Sigmoid colon (tissue), 7 donors: ENCODE data around the gene AMACR. TPM values are rescaled to one million over a fixed set of nuclear protein-coding genes. Genes with fewer than 3 reads are reported as not detected.
"Not testable (repeated sequence)": the region's sequence is repeated elsewhere in the genome, so short reads cannot be mapped to it uniquely, and the experiment has no call there.

Experiments
- DNase-seq: peaks from one replicate; pipeline ENCODE4 v3.0.0-alpha.2; 2019
- H3K27ac ChIP-seq, 4 donors: fragments of 200-600 bp; sonication (generic); one replicate each; pipeline ENCODE4 v1.5.1; 2016 to 2019; ENCODE audit warnings: mild to moderate bottlenecking in 1 of 4
- H3K27me3 ChIP-seq, 3 donors: fragments of 200-600 bp; sonication (generic); one replicate each; pipeline ENCODE4 v1.5.1; 2019; ENCODE audit warnings: mild to moderate bottlenecking in 1 of 3
- H3K36me3 ChIP-seq, 4 donors: fragments of 200-600 bp; sonication (generic); one replicate each; pipeline ENCODE4 v1.5.1; 2016 to 2019
- H3K4me1 ChIP-seq, 4 donors: fragments of 200-600 bp; sonication (generic); one replicate each; pipeline ENCODE4 v1.5.1; 2017 to 2019
- H3K4me3 ChIP-seq, 4 donors: fragments of 200-600 bp; sonication (generic); one replicate each; pipeline ENCODE4 v1.5.1; 2017 to 2019; ENCODE audit warnings: mild to moderate bottlenecking in 2 of 4, moderate library complexity in 1 of 4
- H3K9me3 ChIP-seq, 4 donors: fragments of 200-600 bp in 3 of 4; sonication (generic) in 3 of 4; one replicate each; pipeline versions ENCODE4 v1.5.1 to v1.6.1; 2013 to 2019
- EP300 ChIP-seq, 4 donors: sonication (generic); formaldehyde crosslinking; IDR thresholded peaks; one replicate each; pipeline ENCODE4 v1.6.1; 2017; ENCODE audit warnings: antibody characterized with exemption in 4 of 4
- POLR2A ChIP-seq, 2 donors: fragments of 450-650 bp; IDR thresholded peaks; one replicate each; pipeline ENCODE4 v1.6.1; 2016; ENCODE audit warnings: antibody characterized with exemption in 2 of 2, mild to moderate bottlenecking in 2 of 2, moderate library complexity in 2 of 2
- POLR2AphosphoS5 ChIP-seq, 4 donors: sonication (generic); formaldehyde crosslinking; IDR thresholded peaks; one replicate each; pipeline ENCODE4 v1.6.1; 2017; ENCODE audit warnings: antibody characterized with exemption in 4 of 4
- WGBS, 2 donors: extraction: QIAGEN DNeasy Blood & Tissue Kit; methylation state at CpG; one replicate each; pipeline ENCODE4 v1.1.7; 2013; 5-methylcytosine and 5-hydroxymethylcytosine counted together
- intact Hi-C: fragments of 100-400 bp; cut with DNase I; formaldehyde crosslinking; loops from one replicate; pipeline ENCODE4 v1.15.1; 2023
- polyA plus RNA-seq, 3 donors: library from polyadenylated mRNA; stranded (reverse); fragments of 200-250 nt; gene quantifications; one replicate each; pipeline ENCODE4 v1.2.3, GENCODE V29; 2013
- total RNA-seq, 4 donors: library from RNA; depleted of rRNA; stranded (reverse); fragments of >200 nt; gene quantifications; one replicate each; pipeline ENCODE4 v1.1.0, GENCODE V29; 2016
- TF ChIP-seq, protein P1 (sequence below), 4 experiments: fragments of 450-650 bp in 3 of 4; fragments of 200-600 bp in 1 of 4; IDR thresholded peaks; one replicate each; pipeline ENCODE4 v1.5.1; 2016 to 2019; ENCODE audit warnings: antibody characterized with exemption in 4 of 4, mild to moderate bottlenecking in 3 of 4, moderate library complexity in 2 of 4
- donor health status: healthy with polysubstance abuse.
- donor health status: Bipolar disorder and iron deficiency.
- donor health status: healthy.

AMACR gene
- total and polyA plus RNA-seq, 7 donors = 5.3 to 106 (median 11.4) TPM

DNA sequence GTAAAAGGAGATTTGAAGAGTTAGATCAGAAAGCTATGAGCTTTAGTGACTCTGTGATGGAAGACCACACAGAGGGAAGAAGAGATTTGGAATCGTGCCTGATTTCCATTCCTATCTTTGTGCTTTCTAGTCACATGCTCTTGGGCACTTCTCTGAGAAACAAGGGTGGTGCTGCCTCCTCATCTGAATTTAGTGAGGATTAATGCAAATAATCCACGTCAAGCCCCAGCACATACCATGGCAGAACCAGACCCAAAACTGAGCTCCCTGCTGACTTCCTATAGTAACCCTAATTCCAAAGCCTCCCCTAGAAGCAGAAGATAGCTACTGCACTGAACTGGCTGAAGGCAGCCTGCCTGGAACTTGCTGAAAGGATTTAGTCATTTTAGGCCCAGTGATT lies 41.0 kb downstream of the AMACR start:
- TF ChIP-seq EP300 (IDR thresholded peaks at IDR 0.05) = no peak
- no peak for TF ChIP-seq POLR2A (IDR thresholded peaks at IDR 0.05)
- TF ChIP-seq POLR2AphosphoS5 (IDR thresholded peaks at IDR 0.05) = no peak
- TF ChIP-seq, protein P1, sequence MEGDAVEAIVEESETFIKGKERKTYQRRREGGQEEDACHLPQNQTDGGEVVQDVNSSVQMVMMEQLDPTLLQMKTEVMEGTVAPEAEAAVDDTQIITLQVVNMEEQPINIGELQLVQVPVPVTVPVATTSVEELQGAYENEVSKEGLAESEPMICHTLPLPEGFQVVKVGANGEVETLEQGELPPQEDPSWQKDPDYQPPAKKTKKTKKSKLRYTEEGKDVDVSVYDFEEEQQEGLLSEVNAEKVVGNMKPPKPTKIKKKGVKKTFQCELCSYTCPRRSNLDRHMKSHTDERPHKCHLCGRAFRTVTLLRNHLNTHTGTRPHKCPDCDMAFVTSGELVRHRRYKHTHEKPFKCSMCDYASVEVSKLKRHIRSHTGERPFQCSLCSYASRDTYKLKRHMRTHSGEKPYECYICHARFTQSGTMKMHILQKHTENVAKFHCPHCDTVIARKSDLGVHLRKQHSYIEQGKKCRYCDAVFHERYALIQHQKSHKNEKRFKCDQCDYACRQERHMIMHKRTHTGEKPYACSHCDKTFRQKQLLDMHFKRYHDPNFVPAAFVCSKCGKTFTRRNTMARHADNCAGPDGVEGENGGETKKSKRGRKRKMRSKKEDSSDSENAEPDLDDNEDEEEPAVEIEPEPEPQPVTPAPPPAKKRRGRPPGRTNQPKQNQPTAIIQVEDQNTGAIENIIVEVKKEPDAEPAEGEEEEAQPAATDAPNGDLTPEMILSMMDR (IDR thresholded peaks at IDR 0.05) = no peak
- WGBS, 2 donors = 58 to 73% methylated on average over 2 of the region's 2 CpGs
- no peaks in the 10 kb centered on the region for H3K4me1 ChIP-seq
- no peaks in the 10 kb centered on the region for H3K9me3 ChIP-seq
- DNase-seq = no peak
- intact Hi-C loops = no loop called here
- H3K27me3 ChIP-seq = no peaks in the 10 kb centered on the region
- no peaks in the 10 kb centered on the region for H3K36me3 ChIP-seq
- H3K4me3 ChIP-seq = no peak overlapping the region
- no peak overlapping the region for H3K27ac ChIP-seq

DNA sequence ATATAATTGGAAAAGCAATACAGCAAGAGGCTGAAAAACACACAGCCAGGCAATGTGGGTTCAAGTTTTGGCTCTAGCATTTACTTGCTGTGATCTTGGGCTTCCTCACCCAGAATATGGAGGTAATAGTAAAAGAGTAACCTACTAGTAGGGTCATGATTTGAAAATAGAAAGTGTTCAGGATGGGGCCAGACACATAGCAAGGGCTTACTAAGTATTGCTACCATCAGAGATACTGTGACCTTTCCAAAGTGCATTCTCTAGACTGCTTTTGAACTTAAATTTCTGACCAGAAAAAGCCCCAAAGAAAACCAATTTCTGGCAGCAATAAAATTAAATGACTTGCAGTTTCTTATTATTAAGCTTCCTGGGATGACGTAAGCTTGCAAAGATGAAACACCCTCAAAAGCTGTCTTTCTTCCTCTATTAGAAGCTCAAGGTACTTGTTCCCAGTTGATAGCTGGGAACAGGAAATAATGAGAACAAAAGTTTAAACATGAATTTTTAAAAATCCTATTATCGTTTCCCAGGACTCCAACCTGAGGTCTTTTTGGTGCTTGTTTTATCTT lies 43.6 kb downstream of the AMACR start:
- Histone ChIP-seq H3K27me3 (no peaks in the 10 kb centered on the region), H3K36me3 (no peaks in the 10 kb centered on the region), H3K27ac (no peak overlapping the region), H3K9me3 (no peaks in the 10 kb centered on the region), H3K4me1 (no peaks in the 10 kb centered on the region), H3K4me3 (no peak overlapping the region)
- intact Hi-C loops = no loop called here
- WGBS, 2 donors = 65 to 89% methylated on average over 2 of the region's 2 CpGs
- DNase-seq = no peak
- TF ChIP-seq POLR2AphosphoS5 (IDR thresholded peaks at IDR 0.05) = no peak
- TF ChIP-seq POLR2A (IDR thresholded peaks at IDR 0.05) = no peak
- no peak for TF ChIP-seq EP300 (IDR thresholded peaks at IDR 0.05)
- TF ChIP-seq, protein P1 (IDR thresholded peaks at IDR 0.05) = no peak

DNA sequence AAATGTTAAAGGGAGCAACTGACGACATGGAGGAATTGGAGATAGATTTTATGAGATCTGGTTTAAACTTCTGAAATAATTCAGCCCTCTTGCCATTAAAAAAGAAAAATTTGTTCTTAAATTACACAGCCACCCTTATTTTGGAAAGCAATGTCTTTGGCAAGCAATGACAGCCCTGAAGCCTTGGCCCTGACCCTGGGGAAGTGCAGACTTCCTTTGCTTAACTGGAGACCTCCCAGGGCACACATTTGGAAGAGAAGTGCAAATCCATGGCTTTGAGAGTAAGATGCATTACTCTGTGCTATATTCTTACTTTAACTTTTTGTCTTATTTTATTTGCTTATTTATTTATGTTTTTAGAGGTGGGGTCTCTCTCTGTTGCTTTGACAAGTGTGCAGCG lies 49.7 kb downstream of the AMACR start:
- intact Hi-C loops = no loop called here
- no peak overlapping the region for H3K4me3 ChIP-seq

DNA sequence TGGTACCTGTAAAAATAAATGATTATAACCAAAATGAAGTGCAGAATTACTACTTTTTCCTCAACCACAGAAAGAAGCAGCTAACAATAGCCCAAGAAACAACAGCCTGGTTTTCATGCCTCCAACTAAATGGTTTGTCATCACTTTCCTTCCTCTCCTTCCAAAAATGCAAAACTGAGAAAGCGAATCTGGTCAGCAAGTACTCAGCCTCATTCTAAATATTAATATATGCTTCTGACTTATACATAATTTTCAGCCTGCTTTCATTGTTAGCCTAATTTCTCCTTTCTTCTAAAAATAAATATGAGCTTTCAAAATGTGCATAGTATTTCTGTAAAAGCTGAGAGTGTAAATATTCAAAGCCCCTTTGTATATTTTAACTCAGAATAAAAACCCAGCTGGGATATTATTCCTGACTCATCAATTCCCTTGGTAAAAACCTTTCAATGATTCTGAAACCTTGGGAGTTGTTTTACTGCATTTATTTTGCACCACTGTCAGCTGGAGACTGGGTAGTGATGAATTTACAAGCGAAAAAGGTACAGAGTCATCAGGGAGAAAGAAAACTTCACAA lies 50.2 kb downstream of the AMACR start:
- intact Hi-C loops = no loop called here
- no peaks in the 10 kb centered on the region for H3K4me1 ChIP-seq
- no peaks in the 10 kb centered on the region for H3K27me3 ChIP-seq
- no peak overlapping the region for H3K27ac ChIP-seq
- peaks cover 0 to 4% (median 1%) of the 10 kb centered on the region in 4 donors for H3K9me3 ChIP-seq
- TF ChIP-seq POLR2AphosphoS5 (IDR thresholded peaks at IDR 0.05) (no peak), EP300 (IDR thresholded peaks at IDR 0.05) (no peak), POLR2A (IDR thresholded peaks at IDR 0.05) (no peak)
- TF ChIP-seq, protein P1 (IDR thresholded peaks at IDR 0.05) = no peak
- no peak for DNase-seq
- 73 to 86% methylated on average over 2 of the region's 2 CpGs for WGBS, 2 donors
- H3K36me3 ChIP-seq = no peaks in the 10 kb centered on the region
- H3K4me3 ChIP-seq = no peak overlapping the region

More for the DNA sequence above, 49.7 kb downstream of the AMACR start:
- H3K9me3 ChIP-seq = peaks cover 0 to 4% (median 1%) of the 10 kb centered on the region in 4 donors
- no peaks in the 10 kb centered on the region for H3K27me3 ChIP-seq
- TF ChIP-seq POLR2AphosphoS5 (IDR thresholded peaks at IDR 0.05) = no peak
- WGBS, 2 donors = 71 to 80% methylated on average over 2 of the region's 2 CpGs
- H3K4me1 ChIP-seq = no peaks in the 10 kb centered on the region
- H3K36me3 ChIP-seq = no peaks in the 10 kb centered on the region
- H3K27ac ChIP-seq = no peak overlapping the region
- no peak for DNase-seq

DNA sequence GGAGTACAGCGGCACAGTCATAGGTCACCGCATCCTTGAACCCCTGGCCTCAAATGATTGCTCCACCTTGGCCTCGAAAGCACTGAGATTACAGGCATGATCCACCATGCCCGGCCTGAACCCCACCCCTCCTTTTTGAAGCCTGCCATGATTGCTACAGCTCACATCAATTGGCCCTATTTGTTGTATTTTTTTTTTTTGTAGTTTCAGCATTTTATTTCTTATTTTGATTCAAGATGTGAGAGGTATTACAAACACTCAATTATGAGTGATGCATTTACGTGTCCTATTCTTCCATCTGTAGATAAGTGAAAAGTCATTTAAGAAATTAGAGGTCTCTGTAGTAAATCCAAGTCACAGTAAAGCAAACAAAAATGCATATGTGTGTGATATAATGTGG lies 55.7 kb downstream of the AMACR start:
- H3K36me3 ChIP-seq, H3K4me1 ChIP-seq, H3K27ac ChIP-seq, H3K9me3 ChIP-seq, H3K27me3 ChIP-seq, intact Hi-C loops, H3K4me3 ChIP-seq, DNase-seq: not testable (repeated sequence)
- WGBS, 2 donors = 74 to 75% methylated on average over 5 of the region's 5 CpGs
